K562 (cell line): ENCODE measurements around the gene TMC2. TPM values are rescaled to one million over a fixed set of nuclear protein-coding genes. Genes with fewer than 3 reads are reported as not detected.

Experiments used
- ATAC-seq: fragments of 200-7000 bp; cut with Tn5 transposase; 3 replicates; pipeline ENCODE4 v1.9.1; 2020; ENCODE audit warnings: moderate library complexity
- BruUV-seq: library from RNA; stranded (reverse); fragments of 400-500 nt; replicated peaks from 2 replicates; lab custom pipeline; 2021; lab: Mats Ljungman, UMichigan
- CTCF ChIA-PET: fragments of 300-600 bp; formaldehyde crosslinking; extraction: SDS; loops from one replicate; lab custom pipeline; 2021; ENCODE audit warnings: low intra/inter-chr PET ratio; lab: Yijun Ruan, JAX
- POLR2A ChIA-PET: fragments of 300-600, 350-650 bp; sonication (Branson Sonifier 250); formaldehyde crosslinking; extraction: SDS; loops from one replicate; lab custom pipeline; 2021; ENCODE audit warnings: antibody characterized with exemption, inconsistent platforms; lab: Yijun Ruan, JAX
- DNase-seq, 4 experiments: peaks; one replicate each; pipeline versions ENCODE4 v3.0.0 to v3.0.0-alpha.2; 2011 to 2018; ENCODE audit warnings: low spot score in 3 of 4, mixed read lengths in 3 of 4; ENCODE audit errors: extremely low read depth in 1 of 4
- FAIRE-seq: peaks from 2 replicates; lab custom pipeline; 2011; peaks lifted over from hg19 to GRCh38; lab: Jason Lieb, UNC
- H2AFZ ChIP-seq: 2 replicates; pipeline ENCODE4 v1.6.0; 2011; ENCODE audit warnings: low read depth, low read length, control low read depth, inconsistent platforms
- H3K27ac ChIP-seq: fragments of 200-600 bp; 3 replicates; pipeline ENCODE4 v1.8.0; 2011; ENCODE audit warnings: low read depth, mild to moderate bottlenecking, control low read depth, inconsistent platforms, low read length, moderate library complexity, mixed read lengths; ENCODE audit errors: extremely low read depth
- H3K27me3 ChIP-seq, 2 experiments: fragments of 300-600 bp in 1 of 2; 2 replicates in 1 of 2; 3 replicates in 1 of 2; pipeline versions ENCODE4 v1.6.0 to v1.8.0; 2011; ENCODE audit warnings: inconsistent platforms in 2 of 2, low read length in 2 of 2, mild to moderate bottlenecking in 1 of 2, mixed read lengths in 1 of 2, moderate library complexity in 1 of 2; ENCODE audit not compliant: control insufficient read depth in 2 of 2, insufficient read depth in 2 of 2
- H3K36me3 ChIP-seq: fragments of 300-600 bp; 3 replicates; pipeline ENCODE4 v1.8.0; 2011; ENCODE audit warnings: mild to moderate bottlenecking, low read length, inconsistent platforms; ENCODE audit not compliant: control insufficient read depth, insufficient read depth
- H3K4me1 ChIP-seq, 2 experiments: fragments of 200-600 bp in 1 of 2; replicated peaks in 1 of 2; 2 replicates in 1 of 2; 3 replicates in 1 of 2; pipeline versions ENCODE4 v1.5.1 to v1.8.0; 2011; ENCODE audit warnings: inconsistent platforms in 2 of 2, low read length in 2 of 2, mild to moderate bottlenecking in 1 of 2, mixed read lengths in 1 of 2, moderate library complexity in 1 of 2; ENCODE audit not compliant: control insufficient read depth in 2 of 2, insufficient read depth in 2 of 2
- H3K4me2 ChIP-seq: 2 replicates; pipeline ENCODE4 v1.6.1; 2011; ENCODE audit warnings: low read length, control low read depth, inconsistent platforms, mixed read lengths; ENCODE audit not compliant: insufficient read depth
- H3K4me3 ChIP-seq: fragments of 200-600 bp; sonication (generic), shearing (Covaris generic); 2 replicates; pipeline ENCODE4 v1.5.1; 2016; ENCODE audit warnings: control low read depth, inconsistent platforms
- H3K79me2 ChIP-seq: fragments of 200-600 bp; 3 replicates; pipeline ENCODE4 v1.8.0; 2011; ENCODE audit warnings: low read length, inconsistent platforms; ENCODE audit not compliant: control insufficient read depth, insufficient read depth
- H3K9ac ChIP-seq, 2 experiments: 2 replicates each; pipeline versions ENCODE4 v1.6.0 to v1.6.1; 2011; ENCODE audit warnings: low read depth in 2 of 2, low read length in 2 of 2, control low read depth in 1 of 2, inconsistent platforms in 1 of 2, mild to moderate bottlenecking in 1 of 2, mixed read lengths in 1 of 2; ENCODE audit not compliant: insufficient read depth in 1 of 2
- H3K9me1 ChIP-seq: one replicate; pipeline ENCODE4 v1.6.0; 2011; ENCODE audit warnings: inconsistent platforms, mild to moderate bottlenecking, low read length, moderate library complexity; ENCODE audit not compliant: control insufficient read depth, insufficient read depth
- H3K9me3 ChIP-seq: replicated peaks from 2 replicates; pipeline ENCODE4 v1.5.1; 2011; ENCODE audit warnings: low read depth, low read length, inconsistent platforms; ENCODE audit not compliant: control insufficient read depth, insufficient read depth
- H4K20me1 ChIP-seq: replicated peaks from 2 replicates; pipeline ENCODE4 v1.6.1; 2011; ENCODE audit warnings: low read length, inconsistent platforms, mixed read lengths; ENCODE audit not compliant: control insufficient read depth, insufficient read depth
- HNRNPUL1 ChIP-seq: fragments of 200-400 bp; formaldehyde crosslinking; IDR thresholded peaks from 2 replicates; pipeline ENCODE4 v1.6.1; 2017; ENCODE audit warnings: low read length
- IFI16 ChIP-seq: fragments of 250-450 bp; sonication (Bioruptor Pico); IDR thresholded peaks from 2 replicates; pipeline ENCODE4 v2.1.2; 2022; ENCODE audit warnings: mild to moderate bottlenecking, inconsistent platforms
- JUNB ChIP-seq: fragments of 450-650 bp; formaldehyde crosslinking; conservative IDR thresholded peaks from 2 replicates; pipeline ENCODE4 v1.4.0; 2020; ENCODE audit warnings: mild to moderate bottlenecking
- KDM5B ChIP-seq: fragments of 200-600 bp; sonication (generic); IDR thresholded peaks from 2 replicates; pipeline ENCODE4 v1.6.1; 2012; ENCODE audit warnings: low read depth, mild to moderate bottlenecking, moderate library complexity, low read length, control low read depth, inconsistent platforms; ENCODE audit not compliant: insufficient replicate concordance
- NCOA6 ChIP-seq: fragments of 450-650 bp; IDR thresholded peaks from 2 replicates; pipeline ENCODE4 v1.6.1; 2017; ENCODE audit warnings: mild to moderate bottlenecking
- NR4A1 ChIP-seq, 2 experiments: fragments of 250-450 bp in 1 of 2; fragments of 450-650 bp in 1 of 2; sonication (Bioruptor Pico) in 1 of 2; IDR thresholded peaks; 2 replicates each; pipeline versions ENCODE4 v1.4.0 to v1.6.1; 2016 to 2020; ENCODE audit warnings: mild to moderate bottlenecking in 2 of 2, missing compliant biosample characterization in 1 of 2, missing genetic modification characterization in 1 of 2, moderate library complexity in 1 of 2
- RBM25 ChIP-seq: fragments of 200-400 bp; formaldehyde crosslinking; IDR thresholded peaks from 2 replicates; pipeline ENCODE4 v1.6.1; 2018; ENCODE audit warnings: low read length, low read depth, moderate library complexity; ENCODE audit not compliant: severe bottlenecking
- RREB1 ChIP-seq: fragments of 250-450 bp; sonication (Bioruptor Pico); IDR thresholded peaks from 2 replicates; pipeline ENCODE4 v1.4.0; 2020
- TRIM24 ChIP-seq, 2 experiments: fragments of 450-650 bp; IDR thresholded peaks; 2 replicates each; pipeline ENCODE4 v1.6.1; 2016
- ZBTB34 ChIP-seq: fragments of 250-450 bp; sonication (Bioruptor Pico); IDR thresholded peaks from 2 replicates; pipeline ENCODE4 v1.8.0; 2021; ENCODE audit warnings: mild to moderate bottlenecking, moderate library complexity
- WGBS: fragments of 100-300 bp; shearing (Covaris generic); methylation state at CpG from one replicate; pipeline ENCODE4 v1.1.6; 2016; ENCODE audit warnings: low coverage, mixed read lengths; ENCODE audit not compliant: insufficient coverage; ENCODE audit errors: missing lambda C conversion rate; 5-methylcytosine and 5-hydroxymethylcytosine counted together
- in situ Hi-C: fragments of 300-500 bp; cut with MboI; formaldehyde crosslinking; loops from 4 replicates; pipeline ENCODE4 v1.15.0; 2018; ENCODE audit warnings: inconsistent platforms, mixed read lengths
- intact Hi-C: fragments of 100-400 bp; cut with micrococcal nuclease; formaldehyde crosslinking; loops from 2 replicates; pipeline ENCODE4 v1.14.2; 2022
- polyA plus RNA-seq, 8 experiments: library from polyadenylated mRNA; depleted of rRNA in 4 of 8; stranded (reverse) in 5 of 8; unstranded in 3 of 8; fragments of >200 nt; fragmentation: Nextera tagmentation in 2 of 8; fragmentation: Illumina TruSeq in 1 of 8; extraction: Ambion mirVana in 2 of 8; extraction: Trizol in 1 of 8; gene quantifications; 2 replicates each; pipeline versions ENCODE4 v1.2.1 to v1.2.3, GENCODE V29; 2011 to 2014; ENCODE audit warnings: inconsistent platforms in 1 of 8, missing spikeins in 1 of 8
- total RNA-seq, 7 experiments: library from RNA; depleted of rRNA in 6 of 7; stranded (reverse); fragments of >200 nt in 6 of 7; fragmentation: Illumina TruSeq in 2 of 7; extraction: Trizol in 2 of 7; gene quantifications; 2 replicates each; pipeline versions ENCODE4 v1.2.1 to v1.2.3, GENCODE V29; 2011 to 2021; ENCODE audit warnings: low replicate concordance in 1 of 7
- TF ChIP-seq, protein P1 (sequence below), 2 experiments: IDR thresholded peaks in 1 of 2; conservative IDR thresholded peaks in 1 of 2; 2 replicates each; pipeline ENCODE4 v1.6.1; 2016; ENCODE audit warnings: low read depth in 2 of 2, mild to moderate bottlenecking in 1 of 2, missing compliant biosample characterization in 1 of 2, missing genetic modification characterization in 1 of 2, moderate library complexity in 1 of 2

The TMC2 gene
- total and polyA plus RNA-seq, 9 of the 15 experiments (the other 6 are each of a cell fraction or from before 2014, with no cell fraction given) = not detected

DNA sequence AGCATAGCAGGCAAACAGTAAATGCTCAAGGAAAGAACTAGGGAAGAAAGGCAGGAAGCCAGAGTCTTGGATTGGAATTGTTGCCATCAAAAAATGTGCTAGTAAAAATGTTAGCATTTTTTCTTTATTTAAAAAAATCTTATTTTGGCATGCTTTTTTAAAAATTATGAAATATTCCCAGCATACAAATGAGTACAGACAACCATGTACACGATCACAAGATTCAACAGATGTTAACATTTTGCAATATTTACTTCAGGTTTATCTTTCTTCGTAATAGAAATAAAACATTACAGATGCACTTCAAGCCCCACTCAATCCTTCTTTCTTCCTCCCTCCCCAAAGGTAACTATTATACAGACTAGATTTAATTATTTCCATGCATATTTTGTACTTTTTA, 88.7 kb downstream of the TMC2 start:
- in situ Hi-C loops (no loop called here), intact Hi-C loops (no loop called here)
- no TSS peak for BruUV-seq
- Histone ChIP-seq H3K27me3 (peaks cover 10 to 11% of the 10 kb centered on the region in 2 experiments; a peak in 3 of 5 replicates), H3K4me3 (no peak overlapping the region), H3K9me1 (no peaks in the 10 kb centered on the region), H2AFZ (no peak overlapping the region), H3K27ac (no peak overlapping the region), H4K20me1 (no peaks in the 10 kb centered on the region), H3K36me3 (no peaks in the 10 kb centered on the region), H3K9me3 (no peaks in the 10 kb centered on the region), H3K9ac (no peak overlapping the region), H3K4me2 (no peak overlapping the region), H3K79me2 (no peaks in the 10 kb centered on the region), H3K4me1 (no peaks in the 10 kb centered on the region)
- no peak for FAIRE-seq
- DNase-seq = no peak
- no peak for ATAC-seq
- ChIA-PET CTCF (no interaction called here), POLR2A (interaction anchor here (1.4 kb wide), 1 partner anchor 13 kb away, joined by 4 read pairs; no protein-coding TSS in a partner anchor)
- 0% methylated on average over 2 of the region's 2 CpGs for WGBS
- no peak for TF ChIP-seq RREB1
- TF ChIP-seq TRIM24 (IDR thresholded peaks at IDR 0.05) = no peak
- TF ChIP-seq ZBTB34 (CRISPR knock-in tag) = no peak
- no peak for TF ChIP-seq NR4A1 (CRISPR knock-in tag; IDR thresholded peaks at IDR 0.05)
- no peak for TF ChIP-seq NR4A1 (tag; IDR thresholded peaks at IDR 0.05)
- TF ChIP-seq IFI16 (CRISPR knock-in tag) = no peak
- TF ChIP-seq NCOA6 = no peak
- TF ChIP-seq RBM25 = no peak
- no peak for TF ChIP-seq KDM5B
- no peak for TF ChIP-seq JUNB (CRISPR knock-in tag)
- no peak for TF ChIP-seq HNRNPUL1
- TF ChIP-seq, protein P1, sequence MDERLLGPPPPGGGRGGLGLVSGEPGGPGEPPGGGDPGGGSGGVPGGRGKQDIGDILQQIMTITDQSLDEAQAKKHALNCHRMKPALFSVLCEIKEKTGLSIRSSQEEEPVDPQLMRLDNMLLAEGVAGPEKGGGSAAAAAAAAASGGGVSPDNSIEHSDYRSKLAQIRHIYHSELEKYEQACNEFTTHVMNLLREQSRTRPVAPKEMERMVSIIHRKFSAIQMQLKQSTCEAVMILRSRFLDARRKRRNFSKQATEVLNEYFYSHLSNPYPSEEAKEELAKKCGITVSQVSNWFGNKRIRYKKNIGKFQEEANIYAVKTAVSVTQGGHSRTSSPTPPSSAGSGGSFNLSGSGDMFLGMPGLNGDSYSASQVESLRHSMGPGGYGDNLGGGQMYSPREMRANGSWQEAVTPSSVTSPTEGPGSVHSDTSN (CRISPR knock-in tag; IDR thresholded peaks at IDR 0.05; ENCODE audit: low read depth) = no peak
- TF ChIP-seq, protein P1 (tag; conservative IDR thresholded peaks at IDR 0.05; ENCODE audit: low read depth) = no peak
